Measurements from ENCODE around the gene RAPGEF1. TPM values are rescaled to one million over a fixed set of nuclear protein-coding genes. Genes with fewer than 3 reads are reported as not detected.

Gene RAPGEF1
- total and polyA plus RNA-seq, 2 of the 13 experiments (the other 11 are each of a cell fraction or from before 2014, with no cell fraction given) = 21.2 to 38.9 TPM

- Histone ChIP-seq H3K4me1 (ENCODE audit: insufficient read depth, low read length) (0 out of 2 replicates have a peak, but pooled peaks cover 6% of the 10 kb centered on the region), H4K20me1 (ENCODE audit: insufficient read depth, low read length) (no peaks in the 10 kb centered on the region), H3K36me3 (replicated peaks in 1 of 2; ENCODE audit: control insufficient read depth in 1 of 2, insufficient read depth in 2 of 2, low read length in 2 of 2) (peaks cover 11 to 56% of the 10 kb centered on the region in 2 experiments; a peak in 4 of 5 replicates), H3K27me3 (ENCODE audit: control insufficient read depth in 1 of 2, insufficient read depth in 2 of 2, low read length in 2 of 2) (no peaks in the 10 kb centered on the region), H3K9ac (ENCODE audit: insufficient read depth, low read depth, low read length) (no peak overlapping the region), H3K4me2 (ENCODE audit: low read depth, low read length) (no peak overlapping the region), H3K9me3 (ENCODE audit: low read length) (no peaks in the 10 kb centered on the region), H3K27ac (ENCODE audit: extremely low read length, insufficient read depth, low read length) (no peak overlapping the region), H2AFZ (ENCODE audit: low read length) (no peak overlapping the region), H3K4me3 (replicated peaks in 1 of 3; ENCODE audit: insufficient read depth in 1 of 3, low read depth in 2 of 3, low read length in 3 of 3) (no peak overlapping the region), H3K79me2 (ENCODE audit: insufficient read depth, low read length) (no peaks in the 10 kb centered on the region)
- no peak for TF ChIP-seq SKIL (CRISPR knock-in tag; IDR thresholded peaks at IDR 0.05; ENCODE audit: borderline replicate concordance)
- no peak for TF ChIP-seq SMYD3 (CRISPR knock-in tag; IDR thresholded peaks at IDR 0.05)
- no peak for TF ChIP-seq DBP (CRISPR knock-in tag; IDR thresholded peaks at IDR 0.05; ENCODE audit: not compliant biosample characterization)
- DNase-seq (ENCODE audit: low spot score) (no peak), ATAC-seq (no peak), FAIRE-seq (no peak)
- POLR2A ChIA-PET = no interaction called here
- BruUV-seq (replicated peaks) = no TSS peak
- WGBS (ENCODE audit: low lambda C conversion rate) = 90% methylated on average over 5 of the region's 5 CpGs
- intact Hi-C loops (cut with micrococcal nuclease; ENCODE audit: unreplicated experiment) = no loop called here
- CTCF ChIA-PET (ENCODE audit: low intra/inter-chr PET ratio, low total read pairs) = no interaction called here
- in situ Hi-C loops (cut with HindIII; ENCODE audit: extremely low pct_ligation_motif_present, low pct_unique_long_range_greater_than_20kb) = loop anchor here (25.0 kb wide), 1 partner anchor 654 kb away; no protein-coding TSS in a partner anchor
These were observed 156.6 kb downstream of the RAPGEF1 start for GRCh38 chr9:131583337-131583645.
